GM19463 (cell line): ENCODE results near the gene STK17A.

Source experiments
- ATAC-seq: cut with Tn5 transposase; IDR thresholded peaks from one replicate; pipeline ENCODE4 v1.9.1; 2021; ENCODE audit warnings: mild to moderate bottlenecking, moderate library complexity; ENCODE audit not compliant: unreplicated experiment

Gene STK17A

GRCh38 chr7:43582503-43583423, at the start of gene STK17A:
STK17A (plus strand) TSS chr7:43583108; CDS start chr7:43583244, 136 bp downstream.
- ATAC-seq: peak; percentile 66

DNA sequence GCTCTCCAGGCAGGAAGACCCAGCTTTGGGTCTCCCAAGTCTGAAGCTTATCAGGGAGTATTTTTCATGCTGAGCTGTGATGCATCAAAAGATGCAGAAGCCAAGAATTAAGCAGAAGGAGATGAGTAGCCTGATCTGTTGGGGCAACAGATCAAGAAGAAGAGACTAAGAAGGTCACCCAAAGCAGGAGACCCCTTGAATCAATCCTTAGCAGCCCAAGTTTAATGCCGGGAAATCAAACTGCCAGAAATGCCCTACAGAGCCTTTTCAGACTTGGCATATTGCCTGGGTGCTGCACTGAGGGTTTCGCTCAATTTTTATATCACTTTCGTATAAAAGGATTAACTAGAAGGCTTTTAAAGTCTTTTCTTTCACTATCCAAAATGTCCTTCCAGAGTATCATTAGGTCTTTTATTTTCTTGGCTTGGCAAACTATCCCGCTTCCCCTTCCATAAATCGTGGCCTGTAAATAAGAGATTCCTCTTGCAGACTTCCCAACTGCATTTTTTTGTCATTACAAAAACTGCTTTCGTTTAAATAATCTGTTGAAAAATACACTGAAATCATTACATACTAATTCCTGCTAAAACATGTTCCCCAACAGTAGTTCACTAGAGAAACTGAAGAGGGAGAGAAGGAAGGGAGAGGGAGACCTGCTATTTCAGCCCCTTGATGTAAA, 49.0 kb upstream of the STK17A start:
- ATAC-seq: no peak

DNA sequence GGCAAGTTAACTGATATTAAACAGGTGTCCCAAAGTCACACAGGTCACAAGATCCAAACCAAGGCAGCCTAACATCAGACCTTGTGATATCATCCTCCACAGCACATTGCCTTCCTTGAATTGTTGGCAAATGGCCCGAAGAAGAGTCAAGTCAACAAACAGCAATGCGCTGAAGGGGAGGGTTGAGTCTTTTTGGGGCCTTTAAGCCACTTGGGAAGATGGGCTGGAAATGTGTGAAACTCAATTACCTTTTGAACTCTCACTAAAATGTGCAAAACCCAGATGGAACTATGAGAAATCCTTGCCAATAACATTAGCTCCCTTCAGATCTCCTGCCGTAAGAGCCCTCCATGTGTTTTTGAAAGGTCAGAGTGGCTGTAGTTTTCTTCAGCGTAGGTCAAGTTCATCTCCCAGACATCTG, 47.9 kb upstream of the STK17A start:
- no peak for ATAC-seq

GRCh38 chr7:43535810-43536585, 46.9 kb upstream of the STK17A start:
- no peak for ATAC-seq

DNA sequence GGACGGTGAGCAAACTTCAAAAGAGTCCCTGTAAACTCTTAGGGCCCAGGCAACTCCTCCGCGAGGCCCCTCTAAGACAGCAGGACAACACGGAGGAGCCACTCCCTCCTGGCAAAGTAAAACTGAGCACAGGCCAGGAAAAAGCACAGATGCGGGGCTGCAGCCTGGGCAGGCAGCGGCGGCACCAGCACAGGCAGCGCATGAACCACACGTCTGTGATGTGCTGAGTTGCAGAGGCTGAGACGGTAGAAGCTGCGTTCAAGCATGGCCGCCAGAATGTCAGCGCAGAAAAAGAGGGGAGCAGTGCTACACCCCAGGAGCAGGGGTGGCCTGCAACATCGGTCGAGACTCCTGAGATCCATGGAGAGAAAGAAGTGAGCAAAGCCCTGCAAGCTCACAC, 46.1 kb upstream of the STK17A start:
- ATAC-seq: no peak

GRCh38 chr7:43537765-43538403, 45.0 kb upstream of the STK17A start:
- ATAC-seq: no peak

DNA sequence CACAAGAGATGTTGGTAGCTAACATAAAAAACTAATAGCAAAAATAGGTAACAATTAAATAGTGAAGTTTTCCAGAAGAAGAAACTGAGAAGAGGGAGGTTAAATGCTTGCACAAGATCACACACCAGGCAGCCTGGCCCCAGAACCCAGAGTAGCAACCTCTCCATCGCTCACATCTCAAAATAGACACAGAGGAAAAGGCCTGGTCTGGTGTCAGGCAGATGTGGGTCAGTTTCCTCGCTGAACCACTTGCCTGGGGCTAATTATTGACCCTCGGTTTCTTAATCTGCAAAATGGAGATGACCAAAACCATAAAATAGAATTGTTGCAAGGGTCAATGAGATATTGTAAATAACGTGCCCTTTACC, 44.5 kb upstream of the STK17A start:
- ATAC-seq: no peak

DNA sequence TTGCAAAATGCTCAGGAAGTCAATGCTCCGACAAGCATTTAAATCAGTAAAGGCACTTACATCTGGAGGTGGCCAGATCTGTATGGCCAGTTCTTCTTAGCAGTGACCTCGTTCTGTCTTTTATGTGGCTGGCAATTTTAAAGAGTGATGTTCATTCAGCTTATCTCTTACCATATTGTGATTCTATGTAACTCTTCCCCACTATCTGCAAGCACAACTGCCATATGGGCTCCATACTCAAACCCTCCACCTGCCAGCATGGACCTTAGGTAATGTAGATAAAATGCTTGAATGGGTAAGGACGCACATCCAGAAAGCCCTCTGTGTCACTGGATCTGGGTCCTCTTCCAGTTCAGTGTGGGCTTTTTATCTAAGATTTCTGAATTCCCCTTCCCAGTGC, 42.4 kb upstream of the STK17A start:
- ATAC-seq: no peak

GRCh38 chr7:43542716-43543115, 40.2 kb upstream of the STK17A start:
- no peak for ATAC-seq

DNA sequence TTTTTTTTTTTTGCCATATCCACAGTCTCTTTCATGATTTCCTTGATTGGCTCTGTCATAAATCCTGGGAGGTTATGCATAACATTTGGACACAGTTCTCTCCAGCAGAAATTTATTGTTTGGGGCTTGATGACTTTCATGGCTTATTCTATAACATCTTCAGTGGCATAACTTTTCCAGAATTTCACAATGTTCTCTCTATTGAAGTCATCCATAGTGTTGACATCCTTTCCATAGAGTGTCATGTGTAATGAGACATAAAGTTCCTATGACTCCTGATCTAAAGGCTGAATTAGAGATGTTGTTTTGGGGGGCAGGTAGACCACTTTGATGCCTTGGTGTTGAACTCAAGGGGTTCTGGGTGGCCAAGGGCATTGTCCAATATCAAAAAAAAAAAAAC, 36.7 kb upstream of the STK17A start:
- no peak for ATAC-seq

DNA sequence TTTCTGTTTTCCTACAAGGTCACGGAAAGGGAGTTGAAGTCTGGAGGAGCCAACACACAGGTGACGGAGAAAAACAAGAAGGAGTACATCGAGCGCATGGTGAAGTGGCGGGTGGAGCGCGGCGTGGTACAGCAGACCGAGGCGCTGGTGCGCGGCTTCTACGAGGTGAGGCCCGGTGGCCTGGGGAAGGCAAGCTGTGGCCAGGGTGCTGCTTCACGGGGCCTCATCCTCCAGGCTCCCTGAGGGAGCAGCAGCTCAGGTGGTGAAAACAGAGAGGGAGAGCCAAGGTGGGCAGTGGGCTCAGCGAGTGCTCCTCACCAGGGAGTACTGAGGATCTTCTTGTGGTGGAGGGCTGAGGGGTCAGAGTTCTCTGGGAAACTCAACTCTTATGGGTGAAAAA, 32.5 kb upstream of the STK17A start:
- no peak for ATAC-seq

- ATAC-seq: no peak
Measured at GRCh38 chr7:43552122-43552521, 30.8 kb upstream of the STK17A start.

GRCh38 chr7:43553999-43554398, 28.9 kb upstream of the STK17A start:
- ATAC-seq: no peak

DNA sequence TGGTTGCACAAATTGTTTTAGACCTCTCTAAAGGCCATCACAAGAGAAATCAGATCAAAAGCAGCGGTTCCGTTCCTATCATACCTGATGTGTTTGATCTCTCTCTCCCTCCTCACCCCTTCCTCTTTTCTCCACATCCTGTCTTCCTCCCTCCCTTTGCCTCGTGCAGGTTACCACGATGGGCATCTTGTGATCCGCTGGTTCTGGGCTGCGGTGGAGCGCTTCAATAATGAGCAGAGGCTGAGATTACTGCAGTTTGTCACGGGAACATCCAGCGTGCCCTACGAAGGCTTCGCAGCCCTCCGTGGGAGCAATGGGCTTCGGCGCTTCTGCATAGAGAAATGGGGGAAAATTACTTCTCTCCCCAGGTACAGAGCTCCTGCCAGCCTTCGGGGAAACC, 28.5 kb upstream of the STK17A start:
- no peak for ATAC-seq

DNA sequence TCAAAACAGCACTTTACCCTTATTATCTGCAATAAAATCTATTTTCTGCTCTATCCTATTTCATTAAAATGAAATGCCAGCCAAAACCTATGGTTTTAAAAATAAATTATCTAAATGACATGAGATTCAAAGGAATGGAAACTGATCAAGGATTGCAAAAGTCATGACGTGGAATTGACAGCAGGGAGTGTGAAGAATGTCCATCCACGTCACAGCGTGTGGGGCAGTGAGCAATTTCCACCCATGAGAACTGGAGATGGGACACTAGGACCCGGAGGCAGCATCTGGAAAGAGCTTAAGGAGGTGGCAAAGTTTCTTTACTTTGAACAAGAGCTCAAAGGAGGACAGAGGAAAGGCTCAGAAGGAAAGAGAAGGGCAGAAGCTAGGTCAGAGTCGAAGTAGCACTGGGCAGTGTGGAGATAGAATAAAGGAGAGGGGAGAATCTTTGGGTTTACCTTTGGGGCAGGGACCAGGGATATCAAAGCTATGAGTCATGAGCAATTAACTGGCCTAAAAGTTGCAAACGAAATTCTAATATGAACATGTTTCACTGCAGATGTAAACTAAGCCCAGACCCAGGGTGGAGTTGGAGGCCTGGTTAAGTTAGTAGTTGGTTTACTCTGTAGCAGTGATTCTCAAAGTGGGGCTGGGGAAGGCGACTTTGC, 24.9 kb upstream of the STK17A start:
- no peak for ATAC-seq

- no peak for ATAC-seq
Measured at GRCh38 chr7:43559171-43559945, 23.6 kb upstream of the STK17A start.

- ATAC-seq: no peak
Measured at GRCh38 chr7:43559946-43560335, 23.0 kb upstream of the STK17A start.

DNA sequence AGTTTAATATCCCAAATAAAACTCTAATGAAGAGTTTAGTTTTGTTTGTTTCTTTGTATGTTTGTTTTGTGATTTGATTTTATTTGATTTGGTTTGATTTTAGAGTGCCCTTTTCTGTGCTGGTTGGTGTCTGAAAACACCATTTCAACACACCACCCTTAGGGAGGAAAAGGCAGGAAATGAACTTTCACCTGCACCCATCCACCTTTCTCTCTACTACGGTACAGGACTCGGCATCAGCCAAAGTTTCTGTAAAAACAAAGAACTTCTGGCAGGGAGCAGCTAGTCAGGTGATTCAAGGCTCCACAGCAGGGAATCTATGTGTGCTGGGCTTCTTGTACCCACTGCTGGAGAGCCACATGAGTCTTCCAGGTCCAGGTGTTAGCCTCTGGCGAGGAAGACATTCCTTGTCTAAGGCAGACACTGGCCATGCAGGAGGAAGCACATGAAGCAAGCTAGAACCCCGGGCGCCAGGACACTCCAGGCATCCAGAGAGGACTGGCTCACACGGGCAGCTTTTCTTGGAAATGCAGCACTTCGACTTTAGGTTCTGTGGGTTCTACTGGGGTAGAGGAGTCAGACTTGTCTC, 22.1 kb upstream of the STK17A start:
- no peak for ATAC-seq

GRCh38 chr7:43562383-43562782, 20.5 kb upstream of the STK17A start:
- no peak for ATAC-seq
